Activated T-helper 1 cell treated with anti-CD3 and anti-CD28 coated beads, Interleukin-2, amount 50 U/mL, for 16 hours (primary cell): Measurements from ENCODE around the gene SOX14.

ENCODE experiments used
- DNase-seq, 2 donors: peaks; one replicate each; pipeline ENCODE4 v3.0.0-alpha.2; 2020; ENCODE audit warnings: low read depth in 1 of 2, low spot score in 1 of 2

SOX14 gene

DNA sequence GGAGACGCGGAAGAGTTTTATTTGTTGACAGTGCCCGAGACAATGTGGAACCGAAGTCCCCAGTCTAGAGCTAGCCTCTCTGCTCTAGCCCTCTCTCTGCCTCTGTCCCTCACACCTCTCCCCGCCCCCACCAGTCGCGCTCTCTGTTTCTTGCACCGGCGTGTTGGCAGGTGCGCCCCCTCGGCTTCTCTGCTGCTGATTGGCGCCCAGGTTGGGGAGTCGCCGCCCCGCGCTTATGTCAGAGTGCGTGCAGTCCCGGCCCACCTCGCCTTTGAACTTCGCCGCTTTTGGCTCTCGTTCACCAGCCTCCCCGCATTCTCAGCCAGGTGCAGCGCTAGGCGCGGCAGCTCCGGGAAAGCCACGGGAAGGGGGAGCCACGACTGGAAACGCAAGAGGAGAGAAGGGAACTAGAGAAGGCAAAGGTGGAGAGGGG lies at the start of gene SOX14:
SOX14 (plus strand) TSS at position 315 of the 433 bp plus-strand sequence. CDS start 470 bp downstream, outside the sequence.
- no peak for DNase-seq

DNA sequence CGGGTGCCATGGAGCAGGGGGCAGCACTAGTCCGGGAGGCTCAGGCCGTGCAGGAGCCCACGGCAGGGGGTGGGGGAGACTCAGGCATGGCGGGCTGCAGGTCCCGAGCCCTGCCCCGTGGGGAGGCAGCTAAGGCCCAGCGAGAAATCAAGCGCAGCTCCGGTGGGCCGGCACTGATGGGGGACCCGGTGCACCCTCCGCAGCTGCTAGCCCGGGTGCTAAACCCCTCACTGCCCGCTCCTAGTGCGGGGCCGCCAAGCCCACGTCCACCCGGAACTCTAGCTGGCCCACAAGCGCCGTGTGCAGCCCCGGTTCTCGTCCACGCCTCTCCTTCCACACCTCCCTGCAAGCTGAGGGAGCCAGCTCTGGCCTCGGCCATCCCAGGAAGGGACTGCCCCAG lies 49.6 kb upstream of the SOX14 start:
- no peak for DNase-seq

DNA sequence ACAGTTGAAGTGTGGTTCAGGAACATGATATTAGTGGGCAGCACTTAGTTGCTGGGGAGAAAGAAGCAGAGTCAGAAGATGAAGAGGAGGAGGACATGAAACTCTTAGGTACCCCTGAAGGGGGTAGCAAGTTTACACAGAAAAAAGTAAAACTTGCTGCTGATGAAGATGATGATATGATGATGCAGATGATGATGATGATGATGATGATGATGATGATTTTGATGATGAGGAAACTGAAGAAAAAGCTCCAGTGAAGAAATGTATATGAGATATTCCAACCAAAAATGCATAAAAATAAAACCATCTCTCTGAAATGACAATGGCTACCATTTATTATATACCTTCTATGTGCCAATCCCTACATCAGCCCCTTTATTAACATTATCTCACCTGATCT lies 39.9 kb upstream of the SOX14 start:
- DNase-seq = no peak

DNA sequence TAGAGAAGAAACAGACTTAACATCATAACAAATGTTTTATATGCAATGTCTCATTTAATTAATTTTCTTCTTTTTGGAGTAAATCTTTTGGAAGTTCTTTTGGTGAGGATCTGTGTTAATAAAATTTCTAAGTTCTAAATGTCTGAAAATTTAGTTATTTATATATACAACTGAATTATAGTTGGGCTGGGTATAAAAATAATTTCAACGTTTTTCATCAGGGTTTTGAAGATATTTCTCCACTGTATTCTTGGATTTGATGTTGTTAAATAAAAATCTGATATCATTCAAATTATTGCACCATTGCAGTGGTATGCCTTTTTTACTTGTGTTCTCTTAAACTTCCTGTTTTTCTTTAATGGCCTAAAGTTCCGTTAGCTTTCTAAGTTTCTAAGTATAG lies 26.9 kb upstream of the SOX14 start:
- DNase-seq = no peak

- DNase-seq = no peak
Observed at GRCh38 chr3:137738710-137739109, 25.4 kb upstream of the SOX14 start.

- no peak for DNase-seq
Observed at GRCh38 chr3:137743608-137744007, 20.5 kb upstream of the SOX14 start.

GRCh38 chr3:137746808-137747207 lies 17.3 kb upstream of the SOX14 start:
- DNase-seq = no peak

GRCh38 chr3:137759505-137759904 lies 4.6 kb upstream of the SOX14 start:
- no peak for DNase-seq

DNA sequence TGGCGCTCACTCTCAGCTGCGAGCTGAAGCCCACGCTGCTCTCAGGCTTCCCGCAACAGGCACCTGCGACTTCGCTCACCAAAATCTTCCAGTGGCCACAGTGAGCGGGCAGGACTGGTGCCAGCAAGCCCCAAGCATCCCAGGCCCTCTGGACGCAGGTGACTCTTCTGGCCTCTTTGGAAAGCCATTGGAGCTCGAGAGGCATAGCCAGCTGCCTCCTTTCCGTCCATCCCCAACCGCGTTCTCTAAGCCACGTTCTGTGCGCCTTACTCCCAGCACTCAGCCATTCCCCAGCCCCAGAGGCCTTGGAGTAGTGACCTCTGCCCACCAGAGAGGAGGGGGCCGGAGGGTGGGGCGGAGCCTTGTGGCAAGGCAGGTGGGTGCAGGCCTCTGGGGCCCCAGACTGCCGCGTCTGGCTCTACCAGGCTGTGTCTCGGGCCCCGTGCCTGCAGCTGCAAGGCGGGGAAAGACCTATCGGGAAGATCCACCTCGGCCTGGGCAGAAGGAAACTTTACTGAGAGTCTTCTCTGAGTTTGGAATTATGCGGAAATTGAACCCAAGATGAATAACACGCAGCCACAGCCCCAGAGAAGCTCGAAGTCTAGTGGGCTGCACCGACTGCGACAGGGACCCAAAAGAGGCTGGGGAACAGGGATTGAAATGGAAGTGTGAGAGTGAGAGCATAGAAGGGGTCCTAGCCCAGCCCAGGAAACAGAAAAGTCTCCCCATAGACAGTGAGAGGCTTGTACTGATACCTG lies 3.6 kb upstream of the SOX14 start:
- no peak for DNase-seq

DNA sequence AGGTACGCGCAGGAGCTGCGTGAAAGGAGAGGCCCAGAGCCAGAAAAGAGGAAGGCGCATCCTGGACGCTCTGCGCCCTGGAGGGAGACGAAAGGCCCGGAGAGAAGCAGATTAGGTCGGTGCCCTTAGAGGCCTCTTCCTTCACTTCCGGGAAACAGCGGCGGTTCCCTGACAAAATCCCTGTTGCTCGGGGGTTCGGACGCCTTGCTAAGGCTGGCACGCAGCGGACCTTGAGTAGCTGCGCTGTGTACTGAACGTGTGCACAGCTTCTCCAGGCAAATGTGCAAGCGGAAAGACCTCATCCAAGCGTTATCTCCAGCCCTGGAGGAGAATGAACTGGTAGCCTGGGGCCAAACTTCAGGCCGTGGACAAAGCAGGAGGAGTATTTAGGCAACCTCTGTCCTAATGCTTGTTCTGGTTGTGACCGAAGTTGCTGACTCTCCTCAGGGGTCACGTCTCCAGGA lies 3.0 kb upstream of the SOX14 start:
- DNase-seq = no peak

- DNase-seq = no peak
Observed at GRCh38 chr3:137761563-137762503, 2.3 kb upstream of the SOX14 start.

- no peak for DNase-seq
Observed at GRCh38 chr3:137762674-137763593, 1.2 kb upstream of the SOX14 start.

- no peak for DNase-seq
Observed at GRCh38 chr3:137763594-137763938, 549 bp upstream of the SOX14 start.

DNA sequence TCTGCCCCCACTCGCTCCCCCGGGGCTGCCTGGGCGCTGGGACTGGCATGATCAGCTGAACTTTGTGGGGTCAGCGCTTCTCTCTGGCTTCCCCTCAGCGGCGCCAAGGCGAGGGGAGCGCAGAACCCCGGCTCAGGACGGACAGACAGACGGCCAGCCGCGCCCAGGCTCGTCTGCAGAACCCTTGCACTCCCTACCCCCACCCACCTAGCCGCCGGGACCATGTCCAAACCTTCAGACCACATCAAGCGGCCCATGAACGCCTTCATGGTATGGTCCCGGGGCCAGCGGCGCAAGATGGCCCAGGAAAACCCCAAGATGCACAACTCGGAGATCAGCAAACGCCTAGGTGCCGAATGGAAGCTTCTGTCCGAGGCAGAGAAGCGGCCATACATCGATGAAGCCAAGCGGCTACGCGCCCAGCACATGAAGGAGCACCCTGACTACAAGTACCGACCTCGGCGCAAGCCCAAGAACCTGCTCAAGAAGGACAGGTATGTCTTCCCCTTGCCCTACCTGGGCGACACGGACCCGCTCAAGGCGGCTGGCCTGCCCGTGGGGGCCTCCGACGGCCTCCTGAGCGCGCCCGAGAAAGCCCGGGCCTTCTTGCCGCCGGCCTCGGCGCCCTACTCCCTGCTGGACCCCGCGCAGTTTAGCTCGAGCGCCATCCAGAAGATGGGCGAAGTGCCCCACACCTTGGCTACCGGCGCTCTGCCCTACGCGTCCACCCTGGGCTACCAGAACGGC lies 621 bp downstream of the SOX14 start:
- DNase-seq = no peak

GRCh38 chr3:137765310-137766033 lies 1.4 kb downstream of the SOX14 start:
- no peak for DNase-seq

DNA sequence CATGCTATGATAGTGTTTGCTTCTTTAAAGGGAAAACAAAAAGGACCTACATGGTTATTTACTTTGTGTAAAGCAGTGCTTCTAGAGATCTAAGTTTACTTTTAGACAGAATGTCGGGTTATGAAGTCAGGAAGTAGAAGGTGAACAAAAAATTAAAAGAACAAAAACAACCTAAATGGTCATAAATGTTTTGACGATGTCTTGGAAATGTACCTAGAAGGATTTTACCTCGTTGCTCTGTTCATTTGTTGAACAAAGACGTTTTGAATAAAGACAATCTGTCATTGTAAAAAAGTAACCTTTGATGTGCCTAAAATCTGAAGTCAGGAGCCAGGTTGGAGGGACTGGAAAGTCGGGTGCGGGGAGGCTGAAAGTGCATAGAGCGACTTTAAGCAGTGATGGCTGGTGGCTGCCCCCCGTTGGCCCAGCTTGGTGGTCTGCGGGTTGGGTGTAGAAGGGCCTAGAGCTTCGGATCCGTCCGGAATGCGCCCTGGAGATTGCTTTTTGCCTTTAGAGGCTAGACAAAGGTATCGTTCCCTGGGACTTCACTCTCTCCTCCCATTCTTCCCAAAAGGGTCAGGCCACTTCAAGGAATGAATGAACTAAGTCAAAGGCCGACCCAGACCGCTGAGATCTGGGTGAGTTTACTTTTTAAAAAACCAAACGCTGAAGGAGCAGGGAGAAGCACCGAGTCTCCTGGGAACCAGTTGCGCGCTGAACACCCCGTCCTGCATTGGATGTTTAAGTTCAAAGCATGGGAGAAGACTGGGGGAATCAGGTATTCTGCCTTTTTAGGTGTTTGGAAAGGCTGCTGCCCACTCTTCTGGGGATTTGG lies 2.1 kb downstream of the SOX14 start:
- no peak for DNase-seq

DNA sequence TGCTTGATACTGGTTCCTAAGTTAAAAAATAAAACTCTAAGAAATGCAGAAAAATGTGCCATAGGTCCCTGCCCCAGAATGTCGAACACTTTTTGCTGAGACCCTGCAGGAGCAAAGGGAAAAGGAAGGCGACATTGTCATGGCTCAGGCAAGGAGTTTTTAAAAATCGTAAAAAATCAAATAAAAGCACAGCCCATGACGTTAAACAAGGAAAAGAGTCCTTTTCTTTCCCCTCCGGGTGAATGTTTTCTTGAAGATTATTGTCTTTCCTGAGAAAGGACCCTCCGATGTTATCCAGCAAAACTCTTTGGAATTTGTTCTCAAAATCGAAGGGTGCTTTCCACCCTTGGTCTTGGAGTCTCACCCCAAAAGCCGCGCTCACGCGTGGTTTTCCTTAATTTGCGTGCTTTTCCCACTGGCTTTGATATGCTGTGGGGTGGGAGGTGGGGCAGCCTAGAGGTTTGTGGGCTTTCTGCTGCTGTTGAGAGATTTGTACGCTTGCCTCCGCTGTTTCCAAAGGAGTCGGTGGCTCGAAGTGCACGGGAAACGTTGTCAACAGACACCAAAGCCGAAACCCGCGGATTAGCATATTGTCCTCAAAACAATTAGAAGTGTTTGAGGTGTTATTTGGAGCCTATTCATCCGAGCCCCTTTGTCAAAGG lies 2.9 kb downstream of the SOX14 start:
- no peak for DNase-seq
